SIG-M5 treated with dmso at 0.1 percent for 504 hours (cell line): Measurements from ENCODE around the gene UPK3BL2.
"Not testable (repeated sequence)": the region's sequence is repeated elsewhere in the genome, so short reads cannot be mapped to it uniquely, and the experiment has no call there.

Experiments
- DNase-seq: peaks from one replicate; lab custom pipeline; 2025; ENCODE audit not compliant: unreplicated experiment; lab: John Stamatoyannopoulos, UW

UPK3BL2 gene, protein sequence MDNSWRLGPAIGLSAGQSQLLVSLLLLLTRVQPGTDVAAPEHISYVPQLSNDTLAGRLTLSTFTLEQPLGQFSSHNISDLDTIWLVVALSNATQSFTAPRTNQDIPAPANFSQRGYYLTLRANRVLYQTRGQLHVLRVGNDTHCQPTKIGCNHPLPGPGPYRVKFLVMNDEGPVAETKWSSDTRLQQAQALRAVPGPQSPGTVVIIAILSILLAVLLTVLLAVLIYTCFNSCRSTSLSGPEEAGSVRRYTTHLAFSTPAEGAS

GRCh38 chr7:102543596-102543995 lies at the start of gene UPK3BL2:
TSS of gene UPK3BL2 (minus strand) at chr7:102543696. CDS start at chr7:102543636, 60 bp downstream.
- not testable (repeated sequence) for DNase-seq

DNA sequence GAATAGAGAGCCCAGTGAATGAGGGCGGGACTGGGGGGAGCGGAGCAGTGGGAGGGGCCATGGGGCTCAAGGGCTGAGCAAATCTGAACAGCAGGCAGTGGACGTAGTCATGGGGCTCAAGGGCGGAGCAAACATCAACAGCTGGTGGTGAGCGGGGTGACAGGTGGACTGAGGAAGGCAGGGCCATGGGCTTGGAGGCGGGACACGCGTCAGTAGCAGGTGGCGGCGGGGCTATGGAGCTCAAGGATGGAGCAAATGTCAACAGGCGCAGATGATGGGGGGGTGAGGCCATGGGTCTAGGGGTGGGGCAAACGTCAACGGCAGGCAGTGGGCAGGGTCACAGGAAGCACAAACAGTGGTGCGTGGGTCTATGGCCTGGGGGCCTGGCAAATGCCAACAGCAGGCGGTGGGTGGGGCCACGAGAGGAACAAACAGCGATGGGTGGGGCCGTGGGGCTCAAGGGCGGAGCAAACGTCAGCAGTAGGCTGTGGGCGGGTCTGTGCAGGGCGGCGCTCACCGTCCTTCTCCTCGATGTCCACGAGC lies 49.1 kb upstream of the UPK3BL2 start:
- DNase-seq, result not testable (repeated sequence)

- not testable (repeated sequence) for DNase-seq
Observed at GRCh38 chr7:102589857-102590256, 46.4 kb upstream of the UPK3BL2 start.

DNA sequence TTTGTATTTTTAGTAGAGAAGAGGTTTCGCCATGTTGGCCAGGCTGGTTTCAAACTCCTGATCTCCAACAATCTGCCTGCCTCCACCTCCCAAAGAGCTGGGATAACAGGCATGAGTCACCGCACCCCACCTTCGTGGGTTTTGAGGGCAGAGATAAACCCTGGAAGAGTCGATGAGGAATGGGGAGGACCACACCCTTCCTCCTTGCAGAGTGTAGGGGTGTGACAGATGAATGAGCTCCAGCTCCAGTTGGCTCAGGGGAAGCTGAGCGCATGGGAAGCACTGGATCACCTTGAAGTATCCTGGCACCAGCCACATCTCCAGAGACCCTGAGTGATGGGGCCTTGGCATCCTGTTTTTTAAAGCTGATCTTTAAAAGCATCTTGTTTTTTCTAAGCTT lies 40.0 kb upstream of the UPK3BL2 start:
- DNase-seq, result not testable (repeated sequence)

- not testable (repeated sequence) for DNase-seq
Observed at GRCh38 chr7:102581722-102582121, 38.2 kb upstream of the UPK3BL2 start.

DNA sequence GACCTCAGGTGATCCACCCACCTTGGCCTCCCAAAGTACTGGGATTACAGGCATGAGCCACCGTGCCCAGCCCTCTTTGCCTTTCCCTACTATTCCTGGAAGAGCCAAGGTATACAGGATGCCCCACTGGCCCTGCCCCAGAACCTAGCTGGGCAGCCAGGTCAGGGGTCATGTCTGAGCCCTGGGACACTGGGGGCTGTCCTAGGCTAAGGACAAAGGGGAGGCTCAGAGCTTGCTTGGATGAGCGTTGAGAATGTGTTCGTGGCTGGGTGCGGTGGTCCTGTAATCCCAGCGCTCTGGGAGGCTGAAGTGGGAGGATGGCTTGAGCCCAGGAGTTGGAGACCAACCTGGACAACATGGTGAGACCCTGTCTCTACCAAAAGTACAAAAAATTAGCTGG lies 35.0 kb upstream of the UPK3BL2 start:
- DNase-seq, result not testable (repeated sequence)

GRCh38 chr7:102577315-102578240 lies 34.1 kb upstream of the UPK3BL2 start:
- not testable (repeated sequence) for DNase-seq

DNA sequence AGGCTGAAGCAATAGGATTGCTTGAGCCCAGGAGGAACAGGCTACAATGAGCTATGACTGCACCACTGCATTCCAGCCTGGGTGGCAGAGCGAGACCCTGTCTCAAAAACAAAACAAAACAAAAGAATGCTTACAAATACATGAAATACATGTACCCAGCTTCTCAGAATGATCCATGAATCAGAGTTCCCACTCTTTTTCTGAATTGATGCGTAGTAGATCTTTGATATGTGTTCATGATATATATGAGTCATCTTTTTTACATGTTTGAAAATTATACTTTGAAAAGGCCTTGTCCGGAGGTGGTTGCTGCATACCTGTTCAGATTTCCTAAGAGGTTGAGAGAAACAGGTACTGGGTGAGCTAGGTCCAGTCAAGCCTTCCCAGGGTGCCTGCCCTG lies 32.9 kb upstream of the UPK3BL2 start:
- not testable (repeated sequence) for DNase-seq

- not testable (repeated sequence) for DNase-seq
Observed at GRCh38 chr7:102574607-102575006, 31.1 kb upstream of the UPK3BL2 start.

GRCh38 chr7:102572261-102573239 lies 29.1 kb upstream of the UPK3BL2 start, which contains the start of gene POLR2J3:
TSS of gene POLR2J3 (minus strand) at chr7:102572583. CDS start at chr7:102572521, 62 bp downstream.
- DNase-seq, result not testable (repeated sequence)

GRCh38 chr7:102568620-102569019 lies 25.1 kb upstream of the UPK3BL2 start:
- not testable (repeated sequence) for DNase-seq

DNA sequence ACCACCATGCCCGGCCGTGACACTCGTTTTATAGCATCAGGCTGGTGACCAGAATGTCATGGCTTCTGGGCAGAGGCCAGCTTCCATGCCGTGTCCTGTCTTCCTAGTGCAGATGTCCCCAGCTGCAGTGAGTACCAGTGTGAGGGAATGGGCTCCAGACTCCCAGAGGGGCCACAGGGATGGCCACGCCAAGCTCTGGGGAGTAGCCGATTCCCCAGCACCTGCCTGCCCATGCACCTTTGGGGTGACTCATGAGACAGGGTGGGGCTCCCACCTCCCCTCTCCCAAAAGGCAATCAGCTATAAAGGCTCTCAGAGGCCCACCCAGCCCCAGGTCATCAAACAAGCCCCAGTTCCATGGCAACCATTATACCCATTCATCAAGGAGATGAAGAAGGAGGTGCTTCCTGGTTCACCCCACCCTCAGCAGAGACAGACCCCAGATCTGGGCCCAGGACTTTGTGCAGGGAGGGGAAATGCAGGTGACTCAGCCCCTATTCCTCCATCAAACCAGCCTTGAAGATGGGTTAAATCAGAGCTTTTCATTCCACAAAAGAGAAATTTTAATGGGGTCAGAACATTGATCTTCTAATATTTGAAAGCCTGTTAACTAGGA lies 7.4 kb upstream of the UPK3BL2 start, which contains the start of gene SPDYE2:
Gene SPDYE2, plus strand, starts transcription at position 419 of the 615 bp plus-strand sequence. CDS start 2,030 bp downstream, outside the sequence.
- DNase-seq, result not testable (repeated sequence)

DNA sequence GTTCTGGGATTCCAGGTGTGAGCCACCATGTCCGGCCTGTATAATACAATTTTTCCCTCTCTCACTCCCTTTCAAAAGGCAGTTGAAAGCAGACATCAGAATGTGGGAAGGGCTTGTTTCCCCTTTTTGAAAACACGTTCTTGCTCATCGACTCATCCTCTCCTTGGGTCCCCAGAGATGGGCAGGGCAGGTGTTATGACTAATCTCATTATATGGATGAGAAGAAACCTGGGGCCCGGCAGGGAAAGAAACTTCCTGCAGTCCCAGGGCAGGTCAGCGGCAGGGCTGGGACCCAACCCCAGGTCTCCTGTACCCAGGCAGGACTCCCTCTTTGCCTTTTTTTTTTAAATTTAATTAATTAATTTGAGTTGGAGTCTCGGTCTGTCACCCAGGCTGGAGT lies 2.9 kb upstream of the UPK3BL2 start:
- DNase-seq, result not testable (repeated sequence)

GRCh38 chr7:102545288-102545687 lies 1.8 kb upstream of the UPK3BL2 start:
- DNase-seq, result not testable (repeated sequence)

DNA sequence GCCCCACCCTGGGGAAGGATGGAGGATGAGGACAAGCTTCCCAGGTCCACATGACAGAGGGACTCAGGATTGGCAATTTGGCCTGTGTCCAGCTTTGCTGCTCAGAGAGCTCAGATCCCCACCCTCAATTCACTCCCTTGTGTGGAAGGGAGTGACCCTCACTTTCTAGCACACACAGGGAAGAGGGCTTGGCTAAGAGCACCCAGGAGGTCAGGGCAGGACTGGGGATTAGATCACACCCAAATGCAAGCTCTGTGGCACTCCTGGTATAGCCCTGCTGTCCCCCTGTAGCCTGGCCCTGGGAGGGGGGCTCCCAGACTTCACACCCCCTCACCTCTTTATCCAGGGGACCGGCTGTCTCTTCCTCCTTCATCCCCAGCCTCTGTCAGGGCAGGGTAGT lies 876 bp upstream of the UPK3BL2 start:
- not testable (repeated sequence) for DNase-seq

- not testable (repeated sequence) for DNase-seq
Observed at GRCh38 chr7:102542771-102543170, 725 bp downstream of the UPK3BL2 start.

DNA sequence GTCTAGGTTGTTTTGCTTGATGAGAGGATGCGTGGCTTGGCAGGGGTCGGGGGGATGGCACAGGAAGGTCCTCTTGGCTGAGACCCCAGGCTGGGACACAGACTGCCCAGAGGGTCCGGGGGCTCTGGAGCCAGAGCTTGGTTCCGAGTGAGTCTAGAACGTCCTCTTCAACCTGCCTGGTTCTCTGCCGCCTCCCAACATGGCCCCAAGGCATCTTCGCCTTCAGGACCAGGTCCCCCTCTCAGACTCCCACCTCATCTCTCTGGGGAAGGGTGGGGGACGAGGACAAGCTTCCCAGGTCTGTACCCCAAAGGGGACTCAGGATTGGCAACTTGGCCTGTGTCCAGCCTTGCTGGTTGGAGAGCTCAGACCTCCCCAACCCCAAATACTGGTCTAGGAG lies 1.4 kb downstream of the UPK3BL2 start:
- DNase-seq, result not testable (repeated sequence)

DNA sequence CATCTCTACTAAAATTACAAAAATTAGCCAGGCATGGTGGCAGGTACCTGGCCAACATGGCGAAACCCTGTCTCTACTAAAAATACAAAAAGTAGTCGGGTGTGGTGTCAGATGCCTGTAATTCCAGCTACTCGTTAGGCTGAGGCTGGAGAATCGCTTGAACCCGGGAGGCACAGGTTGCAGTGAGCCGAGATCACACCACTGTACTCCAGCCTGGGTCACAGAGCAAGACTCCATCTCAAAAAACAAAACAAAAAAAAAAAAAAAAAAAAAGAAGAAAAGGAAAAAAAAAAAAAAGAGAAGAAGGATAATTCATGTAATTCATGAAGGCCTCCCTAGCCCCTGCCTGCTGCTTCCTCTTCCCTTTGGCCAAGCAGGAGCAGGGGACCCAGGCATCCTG lies 2.9 kb downstream of the UPK3BL2 start:
- DNase-seq, result not testable (repeated sequence)

- not testable (repeated sequence) for DNase-seq
Observed at GRCh38 chr7:102535062-102535615, 8.4 kb downstream of the UPK3BL2 start.
